Hematopoietic multipotent progenitor cell treated with erythropoietin and hydrocortisone succinate and interleukin-3 and kit ligand, for 4 days (in vitro differentiated cells): ENCODE results near the gene DEFB123.

Experiments
- DNase-seq: peaks from one replicate; pipeline ENCODE4 v3.0.0-alpha.2; 2015

Gene DEFB123

DNA sequence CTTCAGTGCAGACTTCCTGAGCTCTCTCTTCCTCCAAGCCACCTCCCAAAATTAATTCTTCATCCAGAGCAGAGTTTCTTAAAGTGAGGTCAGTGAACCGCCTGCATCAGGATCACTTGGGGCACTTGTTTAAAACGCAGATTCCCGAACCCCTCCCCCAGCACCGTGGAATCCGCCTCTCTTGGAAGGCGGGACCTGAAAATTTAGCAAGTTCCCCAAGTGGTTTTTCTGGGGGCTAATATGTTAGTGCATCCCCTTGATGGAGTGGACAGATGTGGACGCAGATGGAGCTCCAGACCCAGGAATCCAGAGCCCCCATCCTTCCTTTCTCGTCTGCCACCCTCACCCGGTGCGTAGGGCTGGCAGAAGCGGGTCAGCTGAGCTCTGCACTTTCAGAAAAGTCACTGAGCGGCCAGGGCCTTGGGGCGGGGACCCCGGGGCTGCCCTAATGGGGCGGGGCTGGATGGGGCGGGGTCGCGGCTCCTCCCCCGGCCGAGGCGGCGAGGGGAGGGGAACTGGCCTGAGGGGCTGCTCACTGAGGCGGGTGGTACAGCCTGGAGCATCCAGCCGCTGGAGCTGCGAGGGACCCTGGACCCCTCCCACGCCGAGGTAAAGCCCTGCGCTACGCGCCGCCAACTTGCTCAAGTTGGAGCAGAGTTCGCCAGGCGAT, 34.5 kb downstream of the DEFB123 start, which contains the start of the genes DEFB124 and REM1:
TSS of gene DEFB124 (minus strand) at position 370 of the 670 bp plus-strand sequence. CDS start 2,114 bp downstream, outside the sequence.
TSS of gene REM1 (plus strand) at position 531 of the 670 bp plus-strand sequence. CDS start 1,158 bp downstream, outside the sequence.
- peak; percentile 30 for DNase-seq

DNA sequence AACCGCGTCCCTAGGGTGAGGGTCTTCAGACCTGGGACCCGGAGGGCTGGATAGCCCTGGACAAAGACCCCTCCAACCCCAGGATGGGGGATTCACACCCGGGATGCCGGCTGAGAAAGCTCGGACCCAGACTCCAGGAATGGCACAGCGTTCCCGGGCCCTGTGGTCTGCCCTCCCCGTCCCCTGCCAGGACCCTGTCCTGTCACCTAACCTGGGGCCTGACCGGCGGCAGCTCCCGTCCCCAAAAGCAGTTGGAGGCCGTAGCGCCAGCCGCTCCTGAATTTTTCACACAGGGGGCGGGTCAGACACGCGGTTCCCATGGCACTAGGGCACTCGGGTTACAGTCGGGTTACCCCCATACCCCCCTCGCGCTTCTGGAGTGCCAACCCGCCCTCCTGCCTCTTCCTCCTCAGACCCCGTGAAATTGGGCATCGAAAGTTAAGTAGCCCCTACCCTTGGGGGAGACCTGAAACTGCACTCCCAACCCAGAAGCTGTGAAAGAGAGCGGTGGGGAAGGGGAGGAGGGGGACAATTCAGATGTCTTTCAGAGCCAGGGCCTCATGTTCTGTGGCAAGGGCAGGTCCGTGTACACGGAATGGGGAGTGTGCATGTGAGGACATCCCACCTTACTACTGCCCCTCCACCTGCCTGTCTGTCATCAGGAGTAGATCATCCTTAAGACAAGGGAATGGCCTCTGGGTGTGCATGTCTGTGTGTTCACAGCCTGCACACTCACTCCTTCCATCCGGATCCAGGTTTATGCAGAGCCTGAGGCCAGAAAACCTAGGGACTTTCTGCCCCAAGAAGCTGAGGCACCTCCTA, 35.3 kb downstream of the DEFB123 start:
- no peak for DNase-seq

DNA sequence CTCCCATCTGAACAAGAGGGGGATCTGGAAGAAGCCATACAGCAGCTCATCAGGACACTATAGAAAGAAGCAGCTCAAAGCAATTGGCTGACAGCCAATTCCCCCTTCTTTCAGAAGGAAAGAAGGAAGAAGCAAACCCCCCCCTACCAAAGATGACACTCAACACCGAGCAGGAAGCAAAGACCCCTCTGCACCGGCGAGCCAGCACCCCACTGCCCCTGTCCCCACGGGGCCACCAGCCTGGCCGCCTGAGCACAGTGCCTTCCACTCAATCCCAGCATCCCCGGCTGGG, 35.8 kb downstream of the DEFB123 start:
- no peak for DNase-seq

DNA sequence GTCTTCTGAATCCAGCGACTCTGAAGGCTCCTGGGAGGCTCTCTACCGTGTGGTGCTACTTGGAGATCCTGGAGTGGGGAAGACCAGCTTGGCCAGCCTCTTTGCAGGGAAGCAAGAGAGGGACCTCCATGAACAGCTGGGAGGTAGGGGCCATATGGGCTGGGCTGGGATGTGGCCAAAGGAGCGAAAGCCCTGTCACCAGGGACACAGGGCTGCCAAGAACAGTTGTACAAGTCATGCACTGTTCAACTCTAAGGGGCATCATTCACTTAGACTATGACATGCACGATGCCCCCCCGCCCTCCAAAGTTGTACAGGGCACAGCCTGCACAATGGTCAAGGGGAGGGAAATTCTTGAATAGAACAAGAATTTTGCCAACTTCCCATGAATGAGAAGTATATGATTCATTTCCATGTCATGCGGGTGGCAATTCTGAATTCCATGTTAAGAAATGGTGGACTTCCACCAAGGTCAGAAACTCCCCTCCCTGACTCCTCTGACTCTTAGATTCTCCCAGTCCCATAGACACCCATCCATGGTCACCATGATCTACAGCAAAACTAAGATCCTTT, 36.3 kb downstream of the DEFB123 start:
- no peak for DNase-seq

DNA sequence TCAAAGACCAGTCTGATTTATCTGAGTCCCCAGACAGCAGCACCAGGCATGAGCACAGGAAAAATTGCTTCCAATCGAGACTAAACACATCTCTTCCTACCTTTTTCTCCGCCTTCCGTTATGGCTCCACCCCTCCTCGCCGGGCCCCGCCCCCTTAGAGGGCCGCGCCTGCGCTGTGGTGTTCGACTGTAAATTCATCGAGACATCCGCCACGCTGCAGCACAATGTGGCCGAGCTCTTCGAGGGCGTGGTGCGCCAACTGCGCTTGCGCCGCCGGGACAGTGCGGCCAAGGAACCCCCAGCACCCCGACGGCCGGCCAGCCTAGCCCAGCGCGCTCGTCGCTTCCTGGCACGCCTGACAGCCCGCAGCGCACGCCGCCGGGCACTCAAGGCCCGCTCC, 43.6 kb downstream of the DEFB123 start:
- peak; percentile 66 for DNase-seq

DNA sequence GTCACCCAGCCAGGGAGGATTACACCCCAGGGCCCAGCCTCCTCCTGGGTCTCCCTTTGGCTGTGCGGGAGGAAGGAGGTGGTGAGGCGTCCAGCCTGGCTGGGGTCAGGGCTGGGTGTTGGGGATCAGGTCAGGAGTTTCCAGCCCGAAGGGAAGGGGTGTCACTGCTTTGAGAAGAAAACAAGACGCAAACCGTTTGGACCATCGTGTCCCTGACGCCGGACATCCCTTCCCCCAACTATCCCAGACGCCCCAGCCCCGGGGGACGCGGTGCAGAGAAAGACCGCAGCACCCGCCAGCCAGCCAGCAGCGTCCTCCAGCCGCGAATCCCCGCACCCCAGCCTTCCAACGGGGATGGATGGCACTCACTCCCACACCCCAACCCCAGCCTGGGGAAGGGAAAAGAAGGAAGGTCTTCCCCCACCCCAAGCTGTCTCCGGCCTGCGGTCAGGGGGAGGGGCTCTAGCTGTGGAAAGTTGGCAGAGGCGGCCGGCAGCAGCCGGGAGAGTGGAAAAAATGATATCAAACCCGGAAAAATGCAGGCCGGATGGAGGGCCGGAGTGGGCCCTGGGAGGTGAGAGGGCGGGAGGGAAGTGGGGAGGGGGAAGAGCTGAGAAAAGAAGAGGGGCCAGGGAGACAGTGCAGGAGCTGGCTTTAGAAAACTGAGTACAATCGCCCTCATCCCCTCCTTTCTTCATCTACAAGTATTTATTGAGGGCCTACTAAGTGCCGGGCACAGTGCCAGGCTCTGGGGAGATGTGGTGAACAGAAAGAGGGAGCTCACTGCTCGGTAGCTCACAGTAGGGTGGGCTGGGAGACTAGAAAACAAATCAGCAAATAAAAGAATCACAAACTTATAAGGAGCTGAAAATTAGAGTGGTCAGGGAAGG, 45.3 kb downstream of the DEFB123 start:
- peak; percentile 79 for DNase-seq

DNA sequence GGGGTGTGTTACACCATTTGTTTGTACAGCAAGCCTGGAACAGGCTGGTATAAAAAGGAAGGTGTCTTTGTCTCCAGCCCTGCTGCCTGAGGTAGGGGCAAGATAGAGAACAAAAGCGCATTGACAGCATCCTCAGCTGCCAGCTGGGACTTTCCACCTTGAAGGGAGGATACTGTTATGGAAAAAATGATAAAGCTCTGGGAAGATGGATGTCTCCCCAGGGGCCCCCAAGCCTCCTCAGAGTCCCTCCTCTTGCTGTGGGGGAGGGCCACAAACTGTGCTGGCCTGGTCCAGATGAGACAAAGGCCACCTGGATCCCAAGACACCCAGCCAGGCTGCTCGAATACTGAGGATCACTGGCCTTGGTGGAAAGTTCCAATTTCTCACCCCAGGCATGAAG, 47.7 kb downstream of the DEFB123 start:
- DNase-seq, result no peak

DNA sequence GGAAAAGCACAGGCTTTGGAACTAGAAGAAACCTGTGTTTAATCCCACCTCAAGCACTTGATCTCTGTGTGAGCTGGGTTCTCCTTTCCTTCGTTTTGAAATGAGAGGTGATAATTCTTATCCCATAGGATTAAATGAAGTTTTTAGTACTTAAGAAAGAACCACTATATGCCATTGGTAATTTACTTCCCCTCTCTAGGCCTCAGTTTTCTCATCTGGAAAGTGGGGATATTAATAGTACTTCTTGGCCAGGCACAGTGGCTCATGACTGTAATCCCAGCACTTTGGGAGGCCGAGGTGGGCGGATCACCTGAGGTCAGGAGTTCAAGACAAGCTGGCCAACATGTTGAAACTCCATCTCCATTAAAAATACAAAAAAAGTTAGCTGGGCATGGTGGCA, 48.7 kb downstream of the DEFB123 start:
- no peak for DNase-seq

DNA sequence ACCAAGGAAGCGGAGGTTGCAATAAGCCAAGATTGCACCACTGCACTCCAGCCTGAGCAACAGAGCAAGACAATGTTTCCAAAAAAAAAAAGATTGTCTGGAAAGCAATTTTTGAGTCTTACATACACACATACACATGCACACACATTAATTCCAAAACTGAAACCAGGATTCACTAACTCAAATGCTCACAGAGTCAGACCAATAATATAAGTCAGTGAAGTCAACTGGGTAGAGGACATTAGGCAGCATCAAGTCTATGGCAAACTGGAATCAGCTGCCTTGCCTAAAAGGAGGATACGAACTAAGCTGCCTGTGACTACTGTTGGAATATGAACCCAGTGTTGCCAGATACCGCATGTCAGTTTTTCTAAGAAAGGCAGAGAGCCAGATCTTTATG, 50.3 kb downstream of the DEFB123 start:
- DNase-seq, result no peak

DNA sequence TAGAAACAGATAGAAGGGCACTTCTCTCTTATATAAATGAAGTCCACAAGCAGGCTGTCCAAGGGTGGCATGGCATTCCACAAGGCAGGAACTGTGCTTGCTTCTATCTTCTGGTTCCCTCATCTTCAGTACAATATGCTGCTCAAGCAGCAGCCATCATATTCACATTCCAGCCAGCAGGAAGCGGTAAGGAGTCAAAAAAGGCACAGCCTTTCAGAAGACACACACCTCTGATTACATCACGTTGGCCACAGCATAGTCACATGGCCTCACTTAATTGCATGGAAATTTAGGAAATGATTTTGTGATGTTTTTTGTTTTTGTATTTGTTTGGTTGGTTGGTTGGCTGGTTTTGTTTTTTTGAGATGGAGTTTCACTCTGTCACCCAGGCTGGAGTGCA, 53.7 kb downstream of the DEFB123 start:
- peak; percentile 28 for DNase-seq

DNA sequence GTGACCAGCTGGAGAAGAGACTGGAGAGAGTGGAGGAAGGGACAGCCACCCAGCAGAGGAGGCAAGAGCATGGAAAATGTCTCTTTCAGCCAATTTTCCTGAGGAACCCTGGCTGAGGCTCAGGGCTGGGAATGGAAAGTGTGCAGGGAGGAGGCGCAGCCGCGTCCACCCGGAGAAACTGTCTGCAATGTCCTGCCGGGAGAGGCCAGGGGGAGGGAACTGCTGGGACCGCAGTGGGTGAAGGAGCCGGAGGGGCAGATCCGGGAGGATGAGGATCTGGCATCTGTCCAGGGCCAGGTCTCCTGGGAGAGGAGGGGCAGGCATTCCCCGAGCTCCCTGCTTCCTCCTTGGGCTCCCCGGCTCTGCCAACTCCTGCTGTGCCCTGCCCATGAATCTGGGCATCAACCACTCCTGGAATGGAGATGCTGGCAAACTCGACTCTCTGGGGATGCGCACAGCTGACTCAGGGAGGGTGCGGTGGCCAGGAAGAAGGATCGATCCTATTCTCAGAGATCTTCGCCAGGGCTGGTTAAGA, 56.4 kb downstream of the DEFB123 start:
- no peak for DNase-seq

DNA sequence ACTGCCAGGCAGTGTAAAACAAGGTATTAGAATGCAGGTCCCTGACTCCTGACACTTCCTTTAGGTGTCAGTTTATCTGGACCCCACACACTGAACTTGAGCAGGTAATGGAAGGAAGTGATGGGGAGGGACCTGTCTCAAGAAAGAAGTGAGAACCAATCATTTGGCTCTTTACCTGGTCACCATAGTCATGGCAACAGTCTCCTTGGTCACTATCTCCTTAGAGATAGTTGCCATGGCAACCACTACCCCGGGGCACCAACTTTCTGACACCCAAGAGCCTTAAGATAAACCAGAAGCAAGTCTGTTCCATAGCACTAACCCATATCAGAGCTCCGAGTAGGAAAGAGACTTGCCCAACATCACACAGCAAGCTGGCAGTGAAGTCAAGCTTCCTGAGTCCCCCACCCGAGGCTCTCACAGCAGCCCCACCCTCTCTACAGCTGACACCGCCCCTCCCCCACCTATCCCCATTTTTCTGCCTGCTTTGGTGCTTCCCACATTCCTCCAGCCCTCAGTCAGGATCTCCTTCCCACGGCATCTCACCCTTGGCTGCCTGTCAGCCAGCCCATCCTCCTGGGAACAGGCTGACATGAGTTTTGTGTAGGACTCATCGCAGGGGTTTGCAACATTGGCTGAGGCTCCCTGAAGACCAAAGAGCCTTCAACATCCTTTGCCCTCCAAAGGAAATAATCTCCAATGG, 57.6 kb downstream of the DEFB123 start:
- DNase-seq, result peak; percentile 25
